HL-60 (cell line): ENCODE data around the gene TANK.

ENCODE experiments used
- POLR2AphosphoS5 ChIP-seq: IDR thresholded peaks from 2 replicates; pipeline ENCODE4 v1.6.1; 2012; ENCODE audit warnings: low read depth
- SPI1 ChIP-seq: IDR thresholded peaks from 2 replicates; pipeline ENCODE4 v1.6.1; 2012; ENCODE audit warnings: low read depth, mild to moderate bottlenecking, borderline replicate concordance
- TF ChIP-seq, protein P1 (sequence below): IDR thresholded peaks from one replicate; pipeline ENCODE4 v1.5.1; 2011; ENCODE audit warnings: low read length, control low read depth, inconsistent platforms; ENCODE audit not compliant: insufficient read depth
- TF ChIP-seq, protein P2 (sequence below): IDR thresholded peaks from 2 replicates; pipeline ENCODE4 v1.6.1; 2012; ENCODE audit warnings: low read depth; ENCODE audit not compliant: insufficient replicate concordance

DNA sequence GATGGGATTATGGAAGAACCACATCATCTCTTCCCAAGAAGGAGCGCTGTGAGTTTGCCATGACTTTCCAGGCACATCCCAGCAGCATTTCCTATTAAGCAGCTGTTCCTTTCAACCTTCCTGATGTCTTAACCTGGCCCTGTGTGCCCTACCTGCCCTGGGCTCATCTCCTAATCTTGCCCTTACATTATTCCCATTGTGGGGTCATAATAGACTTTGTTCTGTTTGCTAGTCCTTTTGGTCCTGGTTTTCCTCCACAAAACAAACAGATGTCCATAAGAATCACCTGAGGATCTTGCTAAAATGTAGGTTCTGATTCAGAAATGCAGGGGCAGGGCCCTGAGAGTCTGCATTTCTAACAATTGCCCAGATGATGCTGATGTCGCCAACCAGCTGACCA is 38.6 kb upstream of the TANK start:
- TF ChIP-seq POLR2AphosphoS5 (no peak), SPI1 (no peak)
- TF ChIP-seq, protein P1, sequence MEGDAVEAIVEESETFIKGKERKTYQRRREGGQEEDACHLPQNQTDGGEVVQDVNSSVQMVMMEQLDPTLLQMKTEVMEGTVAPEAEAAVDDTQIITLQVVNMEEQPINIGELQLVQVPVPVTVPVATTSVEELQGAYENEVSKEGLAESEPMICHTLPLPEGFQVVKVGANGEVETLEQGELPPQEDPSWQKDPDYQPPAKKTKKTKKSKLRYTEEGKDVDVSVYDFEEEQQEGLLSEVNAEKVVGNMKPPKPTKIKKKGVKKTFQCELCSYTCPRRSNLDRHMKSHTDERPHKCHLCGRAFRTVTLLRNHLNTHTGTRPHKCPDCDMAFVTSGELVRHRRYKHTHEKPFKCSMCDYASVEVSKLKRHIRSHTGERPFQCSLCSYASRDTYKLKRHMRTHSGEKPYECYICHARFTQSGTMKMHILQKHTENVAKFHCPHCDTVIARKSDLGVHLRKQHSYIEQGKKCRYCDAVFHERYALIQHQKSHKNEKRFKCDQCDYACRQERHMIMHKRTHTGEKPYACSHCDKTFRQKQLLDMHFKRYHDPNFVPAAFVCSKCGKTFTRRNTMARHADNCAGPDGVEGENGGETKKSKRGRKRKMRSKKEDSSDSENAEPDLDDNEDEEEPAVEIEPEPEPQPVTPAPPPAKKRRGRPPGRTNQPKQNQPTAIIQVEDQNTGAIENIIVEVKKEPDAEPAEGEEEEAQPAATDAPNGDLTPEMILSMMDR, result no peak
- TF ChIP-seq, protein P2, sequence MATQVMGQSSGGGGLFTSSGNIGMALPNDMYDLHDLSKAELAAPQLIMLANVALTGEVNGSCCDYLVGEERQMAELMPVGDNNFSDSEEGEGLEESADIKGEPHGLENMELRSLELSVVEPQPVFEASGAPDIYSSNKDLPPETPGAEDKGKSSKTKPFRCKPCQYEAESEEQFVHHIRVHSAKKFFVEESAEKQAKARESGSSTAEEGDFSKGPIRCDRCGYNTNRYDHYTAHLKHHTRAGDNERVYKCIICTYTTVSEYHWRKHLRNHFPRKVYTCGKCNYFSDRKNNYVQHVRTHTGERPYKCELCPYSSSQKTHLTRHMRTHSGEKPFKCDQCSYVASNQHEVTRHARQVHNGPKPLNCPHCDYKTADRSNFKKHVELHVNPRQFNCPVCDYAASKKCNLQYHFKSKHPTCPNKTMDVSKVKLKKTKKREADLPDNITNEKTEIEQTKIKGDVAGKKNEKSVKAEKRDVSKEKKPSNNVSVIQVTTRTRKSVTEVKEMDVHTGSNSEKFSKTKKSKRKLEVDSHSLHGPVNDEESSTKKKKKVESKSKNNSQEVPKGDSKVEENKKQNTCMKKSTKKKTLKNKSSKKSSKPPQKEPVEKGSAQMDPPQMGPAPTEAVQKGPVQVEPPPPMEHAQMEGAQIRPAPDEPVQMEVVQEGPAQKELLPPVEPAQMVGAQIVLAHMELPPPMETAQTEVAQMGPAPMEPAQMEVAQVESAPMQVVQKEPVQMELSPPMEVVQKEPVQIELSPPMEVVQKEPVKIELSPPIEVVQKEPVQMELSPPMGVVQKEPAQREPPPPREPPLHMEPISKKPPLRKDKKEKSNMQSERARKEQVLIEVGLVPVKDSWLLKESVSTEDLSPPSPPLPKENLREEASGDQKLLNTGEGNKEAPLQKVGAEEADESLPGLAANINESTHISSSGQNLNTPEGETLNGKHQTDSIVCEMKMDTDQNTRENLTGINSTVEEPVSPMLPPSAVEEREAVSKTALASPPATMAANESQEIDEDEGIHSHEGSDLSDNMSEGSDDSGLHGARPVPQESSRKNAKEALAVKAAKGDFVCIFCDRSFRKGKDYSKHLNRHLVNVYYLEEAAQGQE, result no peak
